ENCODE data around the gene INTS1.

Gene INTS1

DNA sequence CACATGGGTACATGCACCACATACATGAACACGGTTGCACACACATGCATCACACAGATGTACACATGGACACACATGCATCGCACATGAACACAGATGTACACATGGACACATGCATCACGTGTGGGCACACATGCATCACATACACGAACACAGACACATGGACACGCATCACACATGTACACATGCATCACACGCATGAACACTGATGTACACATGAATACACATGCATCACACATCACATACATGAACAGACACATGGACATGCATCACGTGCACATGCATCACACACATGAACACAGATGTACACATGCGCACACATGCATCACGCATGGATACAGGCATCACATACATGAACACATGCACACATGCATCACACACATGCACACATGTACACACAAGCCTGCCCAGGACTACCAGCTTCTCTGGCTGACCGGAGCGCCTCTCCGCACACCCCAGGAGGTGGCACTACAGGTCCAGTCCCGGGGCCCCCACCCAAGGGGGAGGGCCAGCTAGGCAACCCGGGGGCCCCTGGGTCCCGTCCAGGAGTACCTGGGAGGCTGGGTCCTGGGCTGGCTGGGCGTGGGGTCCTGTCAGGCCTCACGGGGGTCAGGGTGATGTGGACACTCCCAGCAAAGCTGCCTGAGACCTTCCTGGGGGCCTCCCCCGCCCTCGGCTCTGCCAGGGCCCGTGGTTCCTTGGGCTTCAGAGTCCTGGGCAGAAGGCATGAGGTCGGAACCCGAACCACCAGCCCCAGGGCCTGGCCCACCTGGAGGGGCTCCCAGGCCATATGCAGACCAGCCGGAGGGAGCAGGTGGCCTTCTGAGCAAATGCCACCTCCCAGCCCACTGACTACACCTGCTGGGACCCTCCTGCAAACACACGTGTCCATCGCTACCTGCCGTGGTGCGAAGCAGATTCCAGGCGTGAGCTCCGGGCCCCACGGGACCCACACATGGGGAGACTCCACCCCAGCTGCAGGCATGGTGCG is 64.5 kb downstream of the INTS1 start:
- Histone ChIP-seq H3K14ac (ENCODE audit: low read length in 2 of 2) (peak overlapping the region in 1 of 2 experiments; percentile 32), H2AFZ (ENCODE audit: low read depth, low read length) (no peak overlapping the region), H4K8ac (ENCODE audit: low read length) (no peak overlapping the region), H2BK120ac (ENCODE audit: low read depth, low read length) (no peak overlapping the region), H3K27me3 (ENCODE audit: control insufficient read depth in 1 of 2, insufficient read depth in 1 of 2, low read length in 2 of 2) (no peaks in the 10 kb centered on the region), H3K4ac (ENCODE audit: low read depth in 1 of 2, low read length in 2 of 2) (no peak overlapping the region), H3K9me3 (ENCODE audit: control insufficient read depth, low read length) (no peaks in the 10 kb centered on the region), H3K36me3 (ENCODE audit: control insufficient read depth in 1 of 2, insufficient read depth in 2 of 2, low read depth in 1 of 2, low read length in 2 of 2) (peaks cover 62 to 95% of the 10 kb centered on the region in 2 experiments), H3K23ac (ENCODE audit: low read length in 2 of 2) (no peak overlapping the region), H3K18ac (ENCODE audit: low read depth in 1 of 2, low read length in 2 of 2) (no peak overlapping the region), H4K91ac (ENCODE audit: low read length) (no peak overlapping the region), H3K27ac (ENCODE audit: low read length, poor library complexity, severe bottlenecking) (no peak overlapping the region), H3K79me1 (replicated peaks; ENCODE audit: low read length, poor library complexity, severe bottlenecking) (peaks cover 11% of the 10 kb centered on the region), H2AK5ac (ENCODE audit: low read length, severe bottlenecking) (no peak overlapping the region), H3K9ac (ENCODE audit: low read length) (no peak overlapping the region), H2BK15ac (ENCODE audit: low read depth, poor library complexity, severe bottlenecking) (no peak overlapping the region), H3K4me2 (ENCODE audit: low read length, poor library complexity, severe bottlenecking) (no peak overlapping the region), H2BK5ac (ENCODE audit: low read depth, low read length, poor library complexity, severe bottlenecking) (no peak overlapping the region), H2BK12ac (ENCODE audit: low read length in 2 of 2) (no peak overlapping the region), H3K4me1 (ENCODE audit: control insufficient read depth, insufficient read depth, low read depth, low read length) (peaks cover 2% of the 10 kb centered on the region), H3K4me3 (ENCODE audit: insufficient read depth in 1 of 2, low read depth in 1 of 2, low read length in 2 of 2) (no peak overlapping the region)
- 97% methylated on average over 31 of the region's 31 CpGs for WGBS
- no peak for DNase-seq

- no peak overlapping the region for H3K27ac ChIP-seq (ENCODE audit: low read length, poor library complexity, severe bottlenecking)
- H3K27me3 ChIP-seq (ENCODE audit: control insufficient read depth in 1 of 2, insufficient read depth in 1 of 2, low read length in 2 of 2): no peaks in the 10 kb centered on the region
- no peak overlapping the region for H2BK5ac ChIP-seq (ENCODE audit: low read depth, low read length, poor library complexity, severe bottlenecking)
- H3K4me3 ChIP-seq (ENCODE audit: insufficient read depth in 1 of 2, low read depth in 1 of 2, low read length in 2 of 2): no peak overlapping the region
- peaks cover 11% of the 10 kb centered on the region for H3K79me1 ChIP-seq (replicated peaks; ENCODE audit: low read length, poor library complexity, severe bottlenecking)
- H3K4me2 ChIP-seq (ENCODE audit: low read length, poor library complexity, severe bottlenecking): no peak overlapping the region
- H3K14ac ChIP-seq (ENCODE audit: low read length in 2 of 2): no peak overlapping the region
- H3K23ac ChIP-seq (ENCODE audit: low read length in 2 of 2): no peak overlapping the region
- no peak overlapping the region for H4K8ac ChIP-seq (ENCODE audit: low read length)
- H3K9me3 ChIP-seq (ENCODE audit: control insufficient read depth, low read length): no peaks in the 10 kb centered on the region
- no peak overlapping the region for H3K18ac ChIP-seq (ENCODE audit: low read depth in 1 of 2, low read length in 2 of 2)
- DNase-seq: no peak
- H4K91ac ChIP-seq (ENCODE audit: low read length): no peak overlapping the region
- peaks cover 2% of the 10 kb centered on the region for H3K4me1 ChIP-seq (ENCODE audit: control insufficient read depth, insufficient read depth, low read depth, low read length)
- no peak overlapping the region for H2BK15ac ChIP-seq (ENCODE audit: low read depth, poor library complexity, severe bottlenecking)
- no peak overlapping the region for H2BK12ac ChIP-seq (ENCODE audit: low read length in 2 of 2)
- peaks cover 62 to 96% of the 10 kb centered on the region in 2 experiments for H3K36me3 ChIP-seq (ENCODE audit: control insufficient read depth in 1 of 2, insufficient read depth in 2 of 2, low read depth in 1 of 2, low read length in 2 of 2)
- H3K9ac ChIP-seq (ENCODE audit: low read length): no peak overlapping the region
- WGBS: 92% methylated on average over 15 of the region's 15 CpGs
- no peak overlapping the region for H3K4ac ChIP-seq (ENCODE audit: low read depth in 1 of 2, low read length in 2 of 2)
- H2AK5ac ChIP-seq (ENCODE audit: low read length, severe bottlenecking): no peak overlapping the region
- no peak overlapping the region for H2BK120ac ChIP-seq (ENCODE audit: low read depth, low read length)
- no peak overlapping the region for H2AFZ ChIP-seq (ENCODE audit: low read depth, low read length)
These were observed 65.4 kb downstream of the INTS1 start for GRCh38 chr7:1438821-1439220.

DNA sequence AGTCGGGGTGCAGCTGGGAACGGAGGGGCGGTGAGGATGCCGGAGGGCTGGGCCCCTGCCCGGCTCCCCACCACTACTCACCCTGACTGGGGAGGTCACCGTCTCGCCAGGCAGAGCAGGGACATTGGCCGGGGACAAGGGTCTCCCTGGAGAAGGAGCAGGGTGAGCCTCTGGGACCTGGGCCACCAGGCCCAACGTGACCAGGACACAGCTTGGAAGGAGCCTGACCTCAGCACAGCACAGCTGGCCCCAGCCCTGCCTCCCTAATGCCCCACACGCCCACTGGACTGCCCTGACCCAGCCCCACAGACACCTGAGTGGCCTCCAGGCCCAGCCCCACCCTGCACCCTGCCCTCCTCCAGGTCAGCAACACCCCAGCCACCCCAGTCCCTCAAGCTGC is 66.0 kb downstream of the INTS1 start:
- no peak overlapping the region for H3K4me3 ChIP-seq (ENCODE audit: insufficient read depth in 1 of 2, low read depth in 1 of 2, low read length in 2 of 2)
- no peaks in the 10 kb centered on the region for H3K27me3 ChIP-seq (ENCODE audit: control insufficient read depth in 1 of 2, insufficient read depth in 1 of 2, low read length in 2 of 2)
- no peak for DNase-seq
- H3K79me1 ChIP-seq (replicated peaks; ENCODE audit: low read length, poor library complexity, severe bottlenecking): peaks cover 8% of the 10 kb centered on the region
- H2BK120ac ChIP-seq (ENCODE audit: low read depth, low read length): no peak overlapping the region
- H3K9ac ChIP-seq (ENCODE audit: low read length): no peak overlapping the region
- peaks cover 57 to 96% of the 10 kb centered on the region in 2 experiments for H3K36me3 ChIP-seq (ENCODE audit: control insufficient read depth in 1 of 2, insufficient read depth in 2 of 2, low read depth in 1 of 2, low read length in 2 of 2)
- no peak overlapping the region for H4K91ac ChIP-seq (ENCODE audit: low read length)
- H2BK5ac ChIP-seq (ENCODE audit: low read depth, low read length, poor library complexity, severe bottlenecking): no peak overlapping the region
- no peak overlapping the region for H3K18ac ChIP-seq (ENCODE audit: low read depth in 1 of 2, low read length in 2 of 2)
- H2AK5ac ChIP-seq (ENCODE audit: low read length, severe bottlenecking): no peak overlapping the region
- WGBS: 89% methylated on average over 9 of the region's 10 CpGs
- no peak overlapping the region for H4K8ac ChIP-seq (ENCODE audit: low read length)
- no peak overlapping the region for H3K23ac ChIP-seq (ENCODE audit: low read length in 2 of 2)
- H3K14ac ChIP-seq (ENCODE audit: low read length in 2 of 2): no peak overlapping the region
- no peak overlapping the region for H2BK15ac ChIP-seq (ENCODE audit: low read depth, poor library complexity, severe bottlenecking)
- H2AFZ ChIP-seq (ENCODE audit: low read depth, low read length): no peak overlapping the region
- H2BK12ac ChIP-seq (ENCODE audit: low read length in 2 of 2): no peak overlapping the region
- H3K4ac ChIP-seq (ENCODE audit: low read depth in 1 of 2, low read length in 2 of 2): no peak overlapping the region
- no peak overlapping the region for H3K4me2 ChIP-seq (ENCODE audit: low read length, poor library complexity, severe bottlenecking)
- peaks cover 2% of the 10 kb centered on the region for H3K4me1 ChIP-seq (ENCODE audit: control insufficient read depth, insufficient read depth, low read depth, low read length)
- no peaks in the 10 kb centered on the region for H3K9me3 ChIP-seq (ENCODE audit: control insufficient read depth, low read length)
- H3K27ac ChIP-seq (ENCODE audit: low read length, poor library complexity, severe bottlenecking): no peak overlapping the region

- Histone ChIP-seq H3K27ac (ENCODE audit: low read length, poor library complexity, severe bottlenecking) (no peak overlapping the region), H2BK12ac (ENCODE audit: low read length in 2 of 2) (no peak overlapping the region), H3K27me3 (ENCODE audit: control insufficient read depth in 1 of 2, insufficient read depth in 1 of 2, low read length in 2 of 2) (peaks cover 0 to under 1% of the 10 kb centered on the region in 2 experiments), H3K23ac (ENCODE audit: low read length in 2 of 2) (no peak overlapping the region), H4K91ac (ENCODE audit: low read length) (no peak overlapping the region), H3K36me3 (ENCODE audit: control insufficient read depth in 1 of 2, insufficient read depth in 2 of 2, low read depth in 1 of 2, low read length in 2 of 2) (peaks cover 57 to 88% of the 10 kb centered on the region in 2 experiments), H3K9me3 (ENCODE audit: control insufficient read depth, low read length) (no peaks in the 10 kb centered on the region), H3K18ac (ENCODE audit: low read depth in 1 of 2, low read length in 2 of 2) (no peak overlapping the region), H2BK120ac (ENCODE audit: low read depth, low read length) (no peak overlapping the region), H3K4me1 (ENCODE audit: control insufficient read depth, insufficient read depth, low read depth, low read length) (peaks cover 6% of the 10 kb centered on the region), H2BK5ac (ENCODE audit: low read depth, low read length, poor library complexity, severe bottlenecking) (no peak overlapping the region), H2BK15ac (ENCODE audit: low read depth, poor library complexity, severe bottlenecking) (no peak overlapping the region), H3K4me2 (ENCODE audit: low read length, poor library complexity, severe bottlenecking) (no peak overlapping the region), H4K8ac (ENCODE audit: low read length) (no peak overlapping the region), H3K4ac (ENCODE audit: low read depth in 1 of 2, low read length in 2 of 2) (no peak overlapping the region), H3K14ac (ENCODE audit: low read length in 2 of 2) (no peak overlapping the region), H3K9ac (ENCODE audit: low read length) (no peak overlapping the region), H3K79me1 (replicated peaks; ENCODE audit: low read length, poor library complexity, severe bottlenecking) (peaks cover 7% of the 10 kb centered on the region), H3K4me3 (ENCODE audit: insufficient read depth in 1 of 2, low read depth in 1 of 2, low read length in 2 of 2) (no peak overlapping the region), H2AK5ac (ENCODE audit: low read length, severe bottlenecking) (no peak overlapping the region), H2AFZ (ENCODE audit: low read depth, low read length) (no peak overlapping the region)
- 95% methylated on average over 43 of the region's 43 CpGs for WGBS
- DNase-seq: no peak
These were observed 66.9 kb downstream of the INTS1 start for GRCh38 chr7:1437155-1437880.

Data from mesenchymal stem cell (in vitro differentiated cells and primary cell).